ENCODE measurements around the gene PLCH1. TPM values are rescaled to one million over a fixed set of nuclear protein-coding genes. Genes with fewer than 3 reads are reported as not detected.

Gene PLCH1
- total RNA-seq, 1 donor from 2014 or later, result 0.16 TPM

DNA sequence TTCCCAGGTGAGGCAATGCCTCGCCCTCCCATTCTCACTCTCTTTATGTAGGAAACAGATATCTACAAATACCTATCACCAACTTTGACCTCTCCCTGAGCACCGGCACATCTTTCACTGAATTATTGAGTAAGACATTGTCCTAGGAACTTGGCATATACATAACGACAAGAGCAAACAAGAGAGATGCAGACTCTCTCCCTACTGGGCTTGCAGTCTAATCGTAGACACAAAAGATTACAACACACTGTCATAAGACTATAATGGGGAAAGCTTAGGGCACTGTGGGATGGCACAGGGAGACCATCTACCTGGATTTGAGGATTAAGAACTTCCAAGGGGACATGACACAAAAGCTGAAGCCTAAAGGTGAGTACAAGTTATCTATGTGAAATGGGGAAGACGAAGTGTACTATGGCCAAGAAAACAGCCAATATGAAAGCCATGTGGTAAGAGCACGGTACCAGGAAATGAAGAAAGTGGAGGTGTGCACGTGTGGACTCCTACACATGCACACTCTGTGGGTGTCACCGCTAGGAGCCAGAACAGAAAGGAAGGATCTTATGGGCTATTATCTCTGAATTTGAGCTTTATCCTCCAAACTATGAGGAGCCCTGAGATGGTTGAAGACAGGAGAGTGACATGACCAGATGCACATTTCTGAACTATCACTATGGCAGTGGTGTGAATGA lies 232.6 kb downstream of the PLCH1 start:
- intact Hi-C loops (cut with micrococcal nuclease), result no loop called here
- Mint-ChIP-seq H3K9me3 (peaks cover 7% of the 10 kb centered on the region), H3K36me3 (ENCODE audit: low read depth) (peaks cover 2% of the 10 kb centered on the region), H3K27me3 (ENCODE audit: insufficient read depth) (no peaks in the 10 kb centered on the region), H3K27ac (no peak overlapping the region), H3K4me3 (no peak overlapping the region), H3K4me1 (ENCODE audit: low read depth) (no peaks in the 10 kb centered on the region)
- DNase-seq (ENCODE audit: low spot score), result no peak

GRCh38 chr3:155504682-155505081 lies 240.2 kb downstream of the PLCH1 start:
- H3K27ac Mint-ChIP-seq, result no peak overlapping the region
- no peak overlapping the region for H3K4me3 Mint-ChIP-seq
- intact Hi-C loops (cut with micrococcal nuclease), result no loop called here

DNA sequence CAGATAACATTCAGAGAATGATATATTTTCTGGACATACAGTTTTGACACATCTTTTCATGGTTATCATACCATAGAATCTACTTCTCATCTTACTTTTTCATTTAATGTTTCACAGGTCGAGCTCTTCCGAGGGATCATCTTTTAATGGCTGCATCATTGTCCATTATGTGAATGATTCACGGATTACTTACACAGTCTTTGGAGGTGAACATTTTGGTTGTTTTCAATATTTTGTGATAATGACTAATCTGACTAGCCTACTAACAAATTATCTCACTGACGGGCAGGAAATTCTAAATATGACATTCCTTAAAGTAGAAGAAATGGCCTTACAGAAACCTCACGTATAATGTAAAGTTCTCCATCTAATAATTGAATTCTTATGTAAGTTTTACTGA lies 242.2 kb downstream of the PLCH1 start:
- no peaks in the 10 kb centered on the region for H3K36me3 Mint-ChIP-seq (ENCODE audit: low read depth)
- H3K4me3 Mint-ChIP-seq, result no peak overlapping the region
- no peak overlapping the region for H3K27ac Mint-ChIP-seq
- H3K27me3 Mint-ChIP-seq (ENCODE audit: insufficient read depth), result no peaks in the 10 kb centered on the region
- H3K4me1 Mint-ChIP-seq (ENCODE audit: low read depth), result no peaks in the 10 kb centered on the region
- DNase-seq (ENCODE audit: low spot score), result no peak
- intact Hi-C loops (cut with micrococcal nuclease), result no loop called here
- no peaks in the 10 kb centered on the region for H3K9me3 Mint-ChIP-seq

More at GRCh38 chr3:155504682-155505081, 240.2 kb downstream of the PLCH1 start:
- no peaks in the 10 kb centered on the region for H3K27me3 Mint-ChIP-seq (ENCODE audit: insufficient read depth)
- H3K36me3 Mint-ChIP-seq (ENCODE audit: low read depth), result no peaks in the 10 kb centered on the region
- no peaks in the 10 kb centered on the region for H3K9me3 Mint-ChIP-seq
- H3K4me1 Mint-ChIP-seq (ENCODE audit: low read depth), result no peaks in the 10 kb centered on the region
- DNase-seq (ENCODE audit: low spot score), result no peak

GRCh38 chr3:155500194-155500818 lies 244.6 kb downstream of the PLCH1 start:
- no peaks in the 10 kb centered on the region for H3K4me1 Mint-ChIP-seq (ENCODE audit: low read depth)
- no peaks in the 10 kb centered on the region for H3K27me3 Mint-ChIP-seq (ENCODE audit: insufficient read depth)
- intact Hi-C loops (cut with micrococcal nuclease), result no loop called here
- no peak overlapping the region for H3K4me3 Mint-ChIP-seq
- no peak overlapping the region for H3K27ac Mint-ChIP-seq
- no peaks in the 10 kb centered on the region for H3K9me3 Mint-ChIP-seq
- H3K36me3 Mint-ChIP-seq (ENCODE audit: low read depth), result no peaks in the 10 kb centered on the region
- DNase-seq (ENCODE audit: low spot score), result no peak

GRCh38 chr3:155497930-155498647 lies 246.8 kb downstream of the PLCH1 start:
- no peak for DNase-seq (ENCODE audit: low spot score)
- Mint-ChIP-seq H3K4me1 (ENCODE audit: low read depth) (no peaks in the 10 kb centered on the region), H3K27ac (no peak overlapping the region), H3K36me3 (ENCODE audit: low read depth) (no peaks in the 10 kb centered on the region), H3K4me3 (no peak overlapping the region), H3K27me3 (ENCODE audit: insufficient read depth) (no peaks in the 10 kb centered on the region), H3K9me3 (no peaks in the 10 kb centered on the region)
- intact Hi-C loops (cut with micrococcal nuclease), result no loop called here

DNA sequence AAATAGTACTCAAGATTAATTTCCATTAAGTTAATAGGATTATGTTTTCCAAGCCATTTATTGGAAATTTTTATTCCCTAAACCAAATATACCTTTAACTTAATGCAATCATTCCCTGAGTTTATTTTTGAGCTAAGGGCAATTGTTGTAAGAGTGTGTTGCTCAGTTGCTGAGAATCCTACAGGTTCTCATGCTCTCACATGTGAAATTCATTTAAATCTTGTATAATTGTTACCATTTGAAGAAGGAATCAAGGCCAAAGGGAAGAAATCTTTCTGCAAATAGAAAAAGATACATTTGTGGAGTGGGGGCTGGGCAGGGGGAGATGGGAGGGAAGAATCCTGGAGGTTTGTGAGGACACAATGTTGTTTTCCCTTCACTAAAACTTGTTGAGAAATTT lies 248.7 kb downstream of the PLCH1 start:
- DNase-seq (ENCODE audit: low spot score), result no peak
- intact Hi-C loops (cut with micrococcal nuclease), result no loop called here
- no peaks in the 10 kb centered on the region for H3K36me3 Mint-ChIP-seq (ENCODE audit: low read depth)
- H3K27me3 Mint-ChIP-seq (ENCODE audit: insufficient read depth), result no peaks in the 10 kb centered on the region
- H3K4me3 Mint-ChIP-seq, result no peak overlapping the region
- H3K9me3 Mint-ChIP-seq, result no peaks in the 10 kb centered on the region
- no peak overlapping the region for H3K27ac Mint-ChIP-seq
- H3K4me1 Mint-ChIP-seq (ENCODE audit: low read depth), result no peaks in the 10 kb centered on the region

DNA sequence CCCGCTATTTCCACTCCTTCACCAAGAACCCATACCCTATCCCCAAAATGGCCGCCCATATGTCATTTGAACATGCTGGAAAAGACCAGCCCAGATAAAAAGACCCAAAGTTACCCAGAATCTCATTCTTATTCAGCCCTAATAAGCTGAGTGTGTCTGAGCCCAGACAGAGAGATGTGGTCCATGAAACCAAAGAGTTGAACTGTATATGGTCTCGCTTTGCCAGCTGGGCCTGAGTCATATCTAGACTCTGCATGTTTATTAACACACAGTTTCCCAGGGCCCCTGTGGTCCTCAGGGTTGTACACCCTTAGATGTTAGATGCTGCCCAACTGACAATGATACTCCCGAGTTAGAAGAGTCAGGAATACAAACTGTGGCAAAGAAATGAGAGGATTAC lies 249.5 kb downstream of the PLCH1 start:
- Mint-ChIP-seq H3K36me3 (ENCODE audit: low read depth) (no peaks in the 10 kb centered on the region), H3K27me3 (ENCODE audit: insufficient read depth) (no peaks in the 10 kb centered on the region), H3K4me1 (ENCODE audit: low read depth) (no peaks in the 10 kb centered on the region), H3K27ac (no peak overlapping the region), H3K9me3 (no peaks in the 10 kb centered on the region), H3K4me3 (no peak overlapping the region)
- intact Hi-C loops (cut with micrococcal nuclease), result no loop called here
- DNase-seq (ENCODE audit: low spot score), result no peak

- no peaks in the 10 kb centered on the region for H3K9me3 Mint-ChIP-seq
- intact Hi-C loops (cut with micrococcal nuclease), result no loop called here
- H3K4me3 Mint-ChIP-seq, result no peak overlapping the region
- no peaks in the 10 kb centered on the region for H3K27me3 Mint-ChIP-seq (ENCODE audit: insufficient read depth)
- no peak for DNase-seq (ENCODE audit: low spot score)
- no peaks in the 10 kb centered on the region for H3K36me3 Mint-ChIP-seq (ENCODE audit: low read depth)
- H3K27ac Mint-ChIP-seq, result no peak overlapping the region
- H3K4me1 Mint-ChIP-seq (ENCODE audit: low read depth), result no peaks in the 10 kb centered on the region
These were observed 250.5 kb downstream of the PLCH1 start for GRCh38 chr3:155494332-155494731.

- no peak overlapping the region for H3K4me3 Mint-ChIP-seq
- H3K36me3 Mint-ChIP-seq (ENCODE audit: low read depth), result no peaks in the 10 kb centered on the region
- intact Hi-C loops (cut with micrococcal nuclease), result no loop called here
- DNase-seq (ENCODE audit: low spot score), result no peak
- no peak overlapping the region for H3K27ac Mint-ChIP-seq
- H3K4me1 Mint-ChIP-seq (ENCODE audit: low read depth), result no peaks in the 10 kb centered on the region
- H3K9me3 Mint-ChIP-seq, result no peaks in the 10 kb centered on the region
- no peaks in the 10 kb centered on the region for H3K27me3 Mint-ChIP-seq (ENCODE audit: insufficient read depth)
These were observed 252.0 kb downstream of the PLCH1 start for GRCh38 chr3:155492841-155493240.

DNA sequence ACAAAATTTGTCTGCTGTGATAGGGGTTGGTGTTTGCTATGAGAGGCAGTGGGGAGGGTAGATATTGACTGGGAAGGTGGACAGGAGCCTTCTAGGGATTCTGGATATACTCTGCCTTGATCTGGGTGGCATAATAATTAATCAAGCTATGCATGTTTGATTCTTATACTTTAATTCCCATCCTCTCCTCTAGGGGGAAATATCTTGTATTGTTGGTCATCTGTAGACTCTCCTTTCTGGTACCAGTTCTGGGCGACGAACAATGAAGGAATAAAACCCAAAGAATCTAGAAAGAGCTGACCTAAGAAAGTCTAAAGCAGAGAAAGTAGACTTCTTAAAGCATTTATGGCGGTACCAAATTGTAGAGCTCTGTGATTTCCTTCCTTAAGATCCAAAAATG lies 253.2 kb downstream of the PLCH1 start:
- DNase-seq (ENCODE audit: low spot score), result no peak
- no peaks in the 10 kb centered on the region for H3K27me3 Mint-ChIP-seq (ENCODE audit: insufficient read depth)
- intact Hi-C loops (cut with micrococcal nuclease), result no loop called here
- H3K9me3 Mint-ChIP-seq, result no peaks in the 10 kb centered on the region
- no peak overlapping the region for H3K4me3 Mint-ChIP-seq
- no peaks in the 10 kb centered on the region for H3K36me3 Mint-ChIP-seq (ENCODE audit: low read depth)
- no peak overlapping the region for H3K27ac Mint-ChIP-seq
- no peaks in the 10 kb centered on the region for H3K4me1 Mint-ChIP-seq (ENCODE audit: low read depth)

DNA sequence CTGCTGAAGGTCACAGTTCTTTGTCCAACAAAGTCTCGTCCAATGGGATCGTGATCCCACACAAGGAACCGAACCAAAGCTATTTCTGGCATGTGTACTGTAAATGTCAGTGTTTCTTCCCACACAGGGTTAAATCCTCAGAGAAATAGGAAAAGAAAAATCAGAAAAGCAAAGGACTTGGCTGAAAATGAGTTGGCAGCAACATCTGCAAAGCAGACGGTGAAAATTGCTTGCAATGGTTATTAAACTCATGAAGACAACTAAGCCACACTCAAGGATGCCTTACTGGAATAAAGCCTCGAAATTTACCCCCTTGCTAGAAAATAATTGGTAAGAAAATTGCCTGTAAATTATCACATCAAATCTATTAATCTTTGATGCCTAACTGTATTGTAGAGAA lies 256.2 kb downstream of the PLCH1 start:
- Mint-ChIP-seq H3K27ac (no peak overlapping the region), H3K27me3 (ENCODE audit: insufficient read depth) (no peaks in the 10 kb centered on the region), H3K4me3 (no peak overlapping the region), H3K36me3 (ENCODE audit: low read depth) (no peaks in the 10 kb centered on the region), H3K4me1 (ENCODE audit: low read depth) (no peaks in the 10 kb centered on the region), H3K9me3 (no peaks in the 10 kb centered on the region)
- DNase-seq (ENCODE audit: low spot score), result no peak
- intact Hi-C loops (cut with micrococcal nuclease), result no loop called here

DNA sequence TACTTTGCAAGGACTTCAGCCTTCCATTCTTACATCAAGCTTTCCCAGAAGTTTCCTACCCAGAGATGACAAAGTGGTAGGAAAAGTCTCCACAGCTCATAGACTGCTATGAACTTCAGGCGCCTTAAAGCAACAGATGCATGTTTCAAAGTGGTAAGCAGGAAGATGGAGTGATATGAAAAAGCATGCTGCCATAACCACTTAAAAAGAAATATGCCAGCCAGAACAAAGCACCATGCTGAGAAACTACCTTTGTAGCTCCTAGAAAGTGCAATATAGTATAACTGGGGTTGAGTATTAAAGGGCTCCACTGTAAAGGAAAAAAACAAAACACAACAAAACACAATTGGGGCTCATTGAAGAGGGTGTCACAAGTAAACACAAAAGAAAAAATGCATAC lies 259.0 kb downstream of the PLCH1 start:
- Mint-ChIP-seq H3K4me3 (no peak overlapping the region), H3K4me1 (ENCODE audit: low read depth) (no peaks in the 10 kb centered on the region)

DNA sequence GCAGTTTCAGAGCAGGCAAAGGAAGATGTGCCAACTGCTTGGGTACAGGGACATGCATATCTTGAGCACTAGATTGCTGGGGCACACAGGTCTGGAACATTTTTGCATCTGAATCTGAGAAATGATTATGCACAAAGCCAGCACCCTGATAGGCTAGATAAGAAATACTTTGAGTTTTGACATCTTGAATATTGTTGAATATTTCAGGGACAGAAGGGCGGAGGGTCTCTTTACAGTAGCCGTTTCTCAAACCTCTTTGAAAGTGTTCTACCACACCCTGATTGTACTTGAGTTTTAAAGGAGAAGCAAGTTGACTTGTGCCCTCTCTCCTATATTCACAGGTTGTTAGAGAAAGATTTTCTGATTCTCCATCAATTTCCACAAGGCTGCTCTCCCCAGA lies 263.3 kb downstream of the PLCH1 start:
- intact Hi-C loops (cut with micrococcal nuclease), result no loop called here
- no peaks in the 10 kb centered on the region for H3K4me1 Mint-ChIP-seq (ENCODE audit: low read depth)
- H3K27me3 Mint-ChIP-seq (ENCODE audit: insufficient read depth), result peaks cover 3% of the 10 kb centered on the region

More for the DNA sequence above, 259.0 kb downstream of the PLCH1 start:
- H3K36me3 Mint-ChIP-seq (ENCODE audit: low read depth), result no peaks in the 10 kb centered on the region
- no peaks in the 10 kb centered on the region for H3K9me3 Mint-ChIP-seq
- DNase-seq (ENCODE audit: low spot score), result no peak
- no peak overlapping the region for H3K27ac Mint-ChIP-seq
- no peaks in the 10 kb centered on the region for H3K27me3 Mint-ChIP-seq (ENCODE audit: insufficient read depth)
- intact Hi-C loops (cut with micrococcal nuclease), result no loop called here

More for the DNA sequence above, 263.3 kb downstream of the PLCH1 start:
- Mint-ChIP-seq H3K27ac (no peak overlapping the region), H3K9me3 (peaks cover 3% of the 10 kb centered on the region), H3K4me3 (no peak overlapping the region), H3K36me3 (ENCODE audit: low read depth) (no peaks in the 10 kb centered on the region)
- no peak for DNase-seq (ENCODE audit: low spot score)
